ENCODE measurements around the gene FGG.

Gene FGG

GRCh38 chr4:154593868-154594267 lies 18.6 kb downstream of the FGG start:
- TF ChIP-seq POLR2A (IDR thresholded peaks at IDR 0.05; ENCODE audit: extremely low read depth, insufficient read length) (no peak), MAX (IDR thresholded peaks at IDR 0.05; ENCODE audit: low read depth, low read length) (no peak), MYC (IDR thresholded peaks at IDR 0.05; ENCODE audit: low read depth, low read length) (no peak), CTCF (IDR thresholded peaks at IDR 0.05; ENCODE audit: low read depth, low read length) (no peak)
- no peak for DNase-seq (ENCODE audit: low read depth)
- no peak overlapping the region for H3K4me3 ChIP-seq (ENCODE audit: low read depth, low read length)

- no peak for DNase-seq (ENCODE audit: low read depth)
These were observed 20.6 kb downstream of the FGG start for GRCh38 chr4:154591890-154592289.

GRCh38 chr4:154590329-154591006 lies 22.0 kb downstream of the FGG start, which contains the start of gene FGA:
Gene FGA (minus strand): TSS chr4:154590742. CDS start chr4:154590687, 55 bp downstream.
- no peak within 1 kb of the TSS for H3K4me3 ChIP-seq (ENCODE audit: low read depth, low read length)
- no peak for TF ChIP-seq CTCF (IDR thresholded peaks at IDR 0.05; ENCODE audit: low read depth, low read length)
- no peak for TF ChIP-seq MYC (IDR thresholded peaks at IDR 0.05; ENCODE audit: low read depth, low read length)
- TF ChIP-seq MAX (IDR thresholded peaks at IDR 0.05; ENCODE audit: low read depth, low read length): no peak
- TF ChIP-seq POLR2A (IDR thresholded peaks at IDR 0.05; ENCODE audit: extremely low read depth, insufficient read length): no peak
- no peak for DNase-seq (ENCODE audit: low read depth)

More at GRCh38 chr4:154591890-154592289, 20.6 kb downstream of the FGG start:
- TF ChIP-seq MAX (IDR thresholded peaks at IDR 0.05; ENCODE audit: low read depth, low read length) (no peak), POLR2A (IDR thresholded peaks at IDR 0.05; ENCODE audit: extremely low read depth, insufficient read length) (no peak)
- H3K4me3 ChIP-seq (ENCODE audit: low read depth, low read length): no peak overlapping the region

- no peak for TF ChIP-seq CTCF (IDR thresholded peaks at IDR 0.05; ENCODE audit: low read depth, low read length)
- no peak for TF ChIP-seq MYC (IDR thresholded peaks at IDR 0.05; ENCODE audit: low read depth, low read length)
- no peak for TF ChIP-seq MAX (IDR thresholded peaks at IDR 0.05; ENCODE audit: low read depth, low read length)
- no peak for TF ChIP-seq POLR2A (IDR thresholded peaks at IDR 0.05; ENCODE audit: extremely low read depth, insufficient read length)
- H3K4me3 ChIP-seq (ENCODE audit: low read depth, low read length): no peak overlapping the region
- DNase-seq (ENCODE audit: low read depth): no peak
These were observed 22.9 kb downstream of the FGG start for GRCh38 chr4:154589296-154590197.

- H3K4me3 ChIP-seq (ENCODE audit: low read depth, low read length): no peak overlapping the region
- no peak for DNase-seq (ENCODE audit: low read depth)
- TF ChIP-seq MAX (IDR thresholded peaks at IDR 0.05; ENCODE audit: low read depth, low read length) (no peak), CTCF (IDR thresholded peaks at IDR 0.05; ENCODE audit: low read depth, low read length) (no peak), MYC (IDR thresholded peaks at IDR 0.05; ENCODE audit: low read depth, low read length) (no peak), POLR2A (IDR thresholded peaks at IDR 0.05; ENCODE audit: extremely low read depth, insufficient read length) (no peak)
These were observed 24.3 kb downstream of the FGG start for GRCh38 chr4:154588198-154588597.

Data from NB4 (cell line).